Activated CD4-positive, CD25-positive, alpha-beta regulatory T cell treated with anti-CD3 and anti-CD28 coated beads, Interleukin-2, amount 50 U/mL, for 24 hours (primary cell): ENCODE data around the gene HIF3A.
"Not testable (repeated sequence)": the region's sequence is repeated elsewhere in the genome, so short reads cannot be mapped to it uniquely, and the experiment has no call there.

ENCODE experiments used
- ATAC-seq, 2 donors: fragments of 150-1000 bp; cut with Tn5 transposase; one replicate each; pipeline ENCODE4 v1.10.0; 2021; ENCODE audit warnings: mild to moderate bottlenecking in 1 of 2, moderate library complexity in 1 of 2

HIF3A gene

DNA sequence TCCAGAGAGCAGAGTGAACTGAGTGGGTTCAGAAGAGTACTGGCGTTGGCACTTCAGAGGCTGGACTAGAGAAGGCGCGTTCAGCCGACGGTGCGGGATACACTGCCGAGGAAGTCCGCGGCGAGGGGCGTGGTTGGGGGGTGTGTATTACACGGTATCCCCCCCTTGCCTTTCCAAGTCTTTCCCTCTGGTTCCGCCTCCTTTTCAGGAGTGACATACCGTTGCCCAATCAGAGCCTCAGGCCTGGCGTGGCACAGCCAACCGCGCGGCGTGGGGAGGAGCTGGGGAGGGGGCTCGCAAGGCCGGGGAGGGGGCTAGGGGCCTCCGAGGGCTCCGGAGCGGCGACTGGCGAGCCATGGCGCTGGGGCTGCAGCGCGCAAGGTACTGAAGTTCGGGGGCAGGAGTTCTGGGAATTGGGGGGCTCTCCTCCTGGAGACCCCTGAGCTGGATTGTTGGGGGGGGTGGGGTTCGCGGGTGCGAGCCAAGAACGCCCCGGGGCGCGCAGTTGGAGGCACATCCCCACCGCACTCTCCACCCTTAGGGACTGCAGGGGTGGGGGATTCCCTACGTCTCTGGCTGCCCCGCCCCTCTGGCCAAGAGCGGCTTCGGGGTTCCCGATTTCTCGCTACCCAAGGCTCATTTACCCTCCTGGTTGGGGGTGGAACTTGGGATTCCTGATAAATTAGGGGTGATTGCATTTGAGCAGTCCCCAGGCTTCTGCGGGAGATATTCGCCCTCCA, at the start of gene HIF3A:
Gene HIF3A, plus strand, starts transcription at position 321 of the 740 bp plus-strand sequence. Its CDS starts 35 bp downstream, at position 356.
- ATAC-seq = no peak

DNA sequence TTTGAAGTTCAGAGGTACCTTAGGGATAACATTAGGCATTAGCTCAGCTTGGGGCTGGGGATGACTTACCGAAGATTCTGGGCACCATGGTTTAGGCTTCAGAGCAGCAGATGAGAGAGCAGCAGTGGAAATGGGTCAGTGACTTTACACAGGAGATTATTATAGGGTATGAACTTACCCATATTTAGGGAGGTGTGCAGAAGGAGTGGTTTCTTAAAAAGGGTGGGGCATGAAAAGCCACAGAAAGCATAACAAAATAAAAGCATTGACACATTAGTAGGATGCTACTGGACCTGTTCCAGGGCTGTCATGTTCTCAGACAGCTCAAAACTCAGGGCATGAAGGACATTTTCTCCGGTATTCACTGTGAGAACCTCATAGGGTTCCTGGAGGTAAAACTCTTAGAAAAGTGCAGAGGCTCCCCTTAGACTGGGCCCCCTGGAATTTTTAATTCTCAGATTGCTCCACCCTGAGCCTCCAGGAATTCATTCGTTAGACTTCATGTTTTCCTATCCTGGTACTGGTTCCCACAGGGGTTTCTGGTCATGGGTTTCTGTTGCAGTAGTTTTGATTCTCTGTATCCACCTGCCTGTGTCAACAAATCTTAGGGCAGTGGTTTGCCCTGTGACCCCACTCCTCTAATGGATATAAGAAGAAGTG, 46.6 kb upstream of the HIF3A start:
- no peak for ATAC-seq

DNA sequence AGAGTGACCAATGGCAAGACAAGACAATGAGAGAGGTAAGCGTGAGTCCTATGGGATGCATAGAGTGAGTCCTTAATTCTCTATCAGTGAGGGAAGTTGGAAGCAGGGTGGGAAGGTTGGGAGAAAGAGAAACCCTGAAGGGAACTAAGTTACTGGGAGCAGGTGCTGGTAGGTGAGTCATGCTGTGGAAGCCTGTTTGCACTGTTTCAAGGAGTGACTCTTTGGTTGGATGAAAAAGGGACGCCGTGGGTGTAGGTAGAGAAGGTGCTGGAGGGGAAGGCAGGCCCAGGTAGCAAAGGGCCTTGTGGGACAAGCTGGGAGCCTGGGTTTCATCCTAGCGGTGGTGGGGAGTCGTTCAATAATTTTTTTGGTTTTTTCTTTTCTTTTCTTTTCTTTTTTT, 45.4 kb upstream of the HIF3A start:
- no peak for ATAC-seq

DNA sequence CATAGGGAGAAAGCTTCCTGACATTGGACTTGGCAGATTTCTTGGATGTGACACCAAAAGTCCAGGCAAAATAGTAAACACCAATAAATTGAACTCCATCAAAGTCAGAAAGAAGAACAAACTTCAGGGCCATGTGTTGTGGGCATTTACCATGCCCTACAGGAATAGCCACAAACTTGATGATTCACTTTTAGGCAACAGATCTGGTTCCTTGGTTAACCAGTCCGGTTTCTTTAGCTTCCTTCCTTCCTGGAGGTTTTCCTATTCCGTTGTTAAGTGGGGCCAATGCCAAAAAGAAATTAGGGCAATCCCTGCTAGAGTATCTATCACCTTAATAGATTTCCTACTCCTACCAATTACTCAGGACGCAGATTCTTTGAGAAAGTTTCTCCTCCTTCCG, 42.1 kb upstream of the HIF3A start:
- no peak for ATAC-seq

DNA sequence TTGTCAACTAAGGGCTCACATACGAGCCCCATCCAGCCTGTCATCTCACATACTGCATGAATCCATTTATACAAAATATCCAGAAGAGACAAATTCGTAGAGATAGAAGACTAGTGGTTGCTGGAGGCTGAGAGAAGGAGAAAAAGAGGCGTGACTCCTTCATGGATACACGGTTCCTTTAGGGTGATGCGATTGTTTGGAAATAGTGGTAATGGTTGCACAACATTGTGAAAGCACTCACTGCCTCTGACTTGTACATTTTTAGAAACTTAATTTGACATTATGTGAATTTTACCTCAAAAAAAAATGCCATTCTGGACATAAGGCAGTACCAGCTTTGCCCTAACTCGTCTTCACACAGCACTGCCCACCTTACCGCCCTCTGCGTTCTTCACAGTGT, 40.0 kb upstream of the HIF3A start:
- no peak for ATAC-seq

DNA sequence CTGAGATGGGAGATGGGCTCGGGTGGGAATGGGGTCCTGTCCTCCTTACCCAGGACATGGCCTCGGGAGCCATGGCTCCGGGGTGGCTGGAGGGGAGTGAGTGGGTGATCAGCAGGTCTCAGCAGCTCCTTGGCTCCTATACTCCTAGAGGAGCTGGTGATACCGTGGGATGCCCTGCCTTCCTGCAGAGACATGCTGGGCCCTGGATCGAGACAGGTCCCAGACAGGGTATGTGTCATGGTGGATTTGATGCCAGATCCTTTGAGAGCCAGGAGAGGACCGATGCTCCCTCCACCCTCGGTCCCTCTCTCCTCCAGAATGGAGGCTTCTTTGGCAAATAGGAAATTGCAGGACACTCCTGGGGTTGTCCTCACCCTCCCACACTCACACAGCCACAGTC, 35.3 kb upstream of the HIF3A start:
- ATAC-seq = not testable (repeated sequence)

DNA sequence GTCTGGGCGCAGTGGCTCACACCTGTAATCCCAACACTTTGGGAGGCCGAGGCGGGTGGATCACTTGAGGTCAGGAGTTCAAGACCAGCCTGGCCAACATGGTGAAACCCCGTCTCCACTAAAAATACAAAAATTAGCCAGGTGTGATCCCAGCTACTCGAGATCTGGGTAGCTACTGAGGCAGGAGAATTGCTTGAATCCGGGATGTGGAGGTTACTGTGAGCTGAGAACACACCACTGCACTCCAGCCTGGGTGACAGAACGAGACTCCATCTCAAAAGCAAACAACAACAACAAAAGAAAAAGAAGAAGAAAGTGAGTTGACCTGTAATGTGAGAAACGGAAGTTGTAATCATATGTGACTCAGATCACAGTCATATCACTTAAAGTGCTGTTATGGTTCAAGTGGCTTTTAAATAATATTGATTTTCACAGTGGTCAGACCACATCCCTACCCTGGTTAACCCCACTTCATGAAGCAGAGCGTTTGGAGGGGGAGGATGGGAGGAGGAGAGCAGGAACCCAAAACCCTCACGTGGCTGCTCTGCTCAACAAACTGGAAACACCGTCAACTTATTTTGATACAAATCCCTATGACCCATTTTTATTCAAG, 34.1 kb upstream of the HIF3A start:
- ATAC-seq = peak; percentile 89 to 95

DNA sequence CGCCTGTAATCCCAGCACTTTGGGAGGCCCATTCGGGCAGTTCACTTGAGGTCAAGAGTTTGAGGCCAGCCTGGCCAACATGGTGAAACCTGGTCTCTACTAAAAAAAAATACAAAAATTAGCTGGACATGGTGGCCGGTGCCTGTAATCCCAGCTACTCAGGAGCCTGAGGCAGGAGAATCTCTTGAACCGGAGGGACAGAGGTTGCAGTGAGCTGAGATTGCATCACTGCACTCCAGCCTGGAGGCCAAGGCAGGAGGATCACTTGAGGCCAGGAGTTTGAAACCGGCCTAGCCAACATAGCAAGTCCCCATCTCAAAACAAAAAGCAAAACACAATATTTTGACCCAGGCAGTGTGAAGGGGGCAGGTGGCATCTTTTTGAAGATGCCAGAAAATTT, 32.0 kb upstream of the HIF3A start:
- not testable (repeated sequence) for ATAC-seq

DNA sequence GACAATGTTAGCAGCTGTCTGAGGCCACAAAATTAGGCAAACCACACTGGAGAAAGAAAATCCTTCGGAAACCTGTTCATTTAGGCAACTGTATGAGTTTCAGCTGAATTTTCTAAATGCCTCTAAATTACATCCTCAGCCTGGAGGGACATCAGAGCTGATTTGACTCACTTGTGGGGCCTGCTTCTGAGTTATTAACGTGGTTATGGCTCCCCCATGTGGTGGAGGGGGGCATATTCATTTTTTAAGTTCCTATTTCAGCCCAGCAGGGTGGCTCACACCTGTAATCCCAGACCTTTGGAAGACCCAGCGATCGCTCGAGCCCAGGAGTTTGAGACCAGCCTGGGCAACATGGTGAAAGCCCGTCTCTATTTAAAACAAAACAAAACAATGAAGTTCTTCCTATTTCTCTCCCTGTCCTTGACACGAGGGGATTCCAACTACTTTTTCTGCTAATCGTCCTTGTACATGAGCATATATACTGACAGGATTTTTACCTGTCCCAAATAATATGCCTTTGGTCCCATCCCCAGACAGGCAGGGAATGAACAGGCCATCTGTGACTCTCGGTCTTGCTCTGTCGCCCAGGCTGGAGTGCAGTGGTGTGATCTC, 31.5 kb upstream of the HIF3A start:
- peak; percentile 65 to 68 for ATAC-seq

DNA sequence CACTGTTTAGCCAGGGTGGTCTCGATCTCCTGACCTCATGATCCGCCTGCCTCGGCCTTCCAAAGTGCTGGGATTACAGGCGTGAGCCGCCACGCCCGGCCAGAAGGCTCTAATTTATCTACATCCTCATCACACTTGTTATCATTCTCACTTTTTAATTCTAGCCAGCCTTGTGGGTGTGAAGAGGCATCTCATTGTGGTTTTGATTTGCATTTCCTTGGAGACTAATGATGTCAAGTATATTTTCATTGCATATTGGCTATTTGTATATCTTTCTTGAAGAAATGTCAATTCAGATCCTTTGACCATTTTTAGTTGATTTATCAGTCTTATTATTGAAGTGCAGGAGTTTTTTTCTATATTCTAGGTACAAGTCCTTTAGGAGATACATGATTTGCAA, 27.7 kb upstream of the HIF3A start:
- no peak for ATAC-seq

DNA sequence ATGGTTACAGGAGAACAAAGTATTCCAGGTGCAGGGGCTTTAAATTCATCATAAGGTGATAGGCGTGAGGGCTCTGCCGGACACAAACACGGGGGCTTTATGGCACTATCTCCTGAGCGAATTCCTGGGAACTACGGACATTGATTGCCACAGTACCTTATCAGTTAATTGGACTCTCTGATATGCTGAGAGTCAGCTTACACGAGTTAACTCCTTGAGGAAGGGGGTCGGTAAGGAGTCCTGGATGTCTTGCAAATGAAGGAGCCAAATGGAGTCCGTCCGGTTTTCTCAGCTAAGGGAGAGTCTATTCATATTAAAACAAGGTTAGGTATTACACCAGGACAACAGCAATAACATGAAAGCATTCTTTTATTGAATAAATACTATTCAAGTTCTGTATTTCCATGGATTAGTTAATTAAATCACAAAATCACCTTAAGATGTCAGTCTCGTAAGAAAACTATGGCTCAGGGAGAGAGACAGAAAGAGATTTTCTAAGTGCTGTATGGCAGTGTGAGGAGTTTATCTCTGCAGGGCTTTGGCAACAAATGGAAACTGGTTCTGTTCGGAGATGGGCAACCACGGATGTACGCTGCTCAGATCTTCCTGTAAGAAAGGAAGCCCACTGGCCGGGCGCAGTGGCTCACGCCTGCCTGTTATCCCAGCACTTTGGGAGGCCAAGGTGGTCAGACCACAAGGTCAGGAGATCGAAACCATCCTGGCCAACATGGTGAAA, 26.2 kb upstream of the HIF3A start:
- no peak for ATAC-seq

DNA sequence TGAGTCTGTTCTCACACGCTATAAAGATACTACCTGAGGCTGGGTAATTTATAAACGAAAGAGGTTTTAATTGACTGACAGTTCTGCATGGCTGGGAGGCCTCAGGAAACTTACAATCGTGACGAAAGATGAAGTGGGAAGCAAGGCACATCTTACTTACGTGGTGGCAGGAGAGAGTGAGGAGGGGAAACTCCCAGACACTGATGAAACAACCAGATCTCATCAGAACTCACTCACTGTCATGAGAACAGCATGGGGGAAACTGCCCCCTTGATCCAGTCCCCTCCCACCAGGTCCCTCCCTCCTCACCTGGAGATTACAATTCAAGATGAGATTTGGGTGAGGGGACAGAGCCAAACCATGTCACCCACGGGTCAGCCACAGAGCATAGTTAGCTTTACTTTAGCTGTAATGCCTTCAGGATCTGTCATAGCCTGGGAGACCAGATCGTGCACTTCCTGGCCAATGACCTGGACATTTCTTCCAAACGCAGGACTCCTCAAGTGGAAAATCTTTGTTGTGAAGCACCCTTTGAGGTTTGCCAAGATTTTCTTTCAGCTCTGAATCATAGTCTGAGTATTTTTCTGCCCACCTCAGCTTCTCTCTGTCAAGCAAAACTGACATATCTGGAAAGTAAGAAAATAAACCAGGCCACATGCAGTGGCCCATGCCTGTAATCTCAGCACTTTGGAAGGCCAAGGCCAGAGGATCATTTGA, 25.2 kb upstream of the HIF3A start:
- no peak for ATAC-seq

DNA sequence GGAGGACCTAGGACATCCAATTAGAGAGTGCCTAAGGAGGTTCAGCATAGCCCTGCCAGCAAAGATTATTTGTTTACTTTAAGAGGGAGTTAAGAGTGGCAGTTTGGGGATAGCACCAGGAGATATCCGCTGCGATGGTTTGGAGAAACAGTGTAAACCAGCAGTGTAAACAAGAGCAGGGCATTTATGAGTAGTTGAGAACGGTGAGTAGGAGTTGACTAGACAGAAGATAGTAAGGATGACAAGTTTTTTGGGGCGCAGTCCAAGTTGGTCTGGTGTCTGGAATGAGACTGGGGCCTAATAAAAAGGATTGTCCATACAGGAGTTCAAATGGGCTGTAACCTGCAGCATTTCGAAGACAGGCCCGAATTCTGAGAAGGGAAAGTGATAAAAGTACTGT, 22.9 kb upstream of the HIF3A start:
- not testable (repeated sequence) for ATAC-seq

DNA sequence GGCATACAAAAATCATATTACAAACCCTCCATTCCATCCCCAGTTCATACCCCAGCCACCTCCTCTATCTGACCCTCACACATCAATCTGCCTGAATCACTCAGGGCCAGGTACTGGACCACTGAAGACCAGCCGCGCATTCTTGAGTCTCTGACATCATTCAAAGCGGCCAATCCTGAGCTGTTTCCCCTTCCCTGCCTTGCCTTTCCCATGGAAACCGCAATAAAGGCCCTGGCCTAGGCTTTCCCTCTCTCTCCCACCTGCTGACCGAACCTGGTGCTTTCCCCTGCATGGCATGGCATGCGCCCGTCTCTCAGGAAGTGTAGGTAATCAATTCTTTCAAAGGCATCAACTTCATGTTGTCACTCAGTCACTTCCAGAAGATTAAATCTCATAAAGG, 17.7 kb upstream of the HIF3A start:
- no peak for ATAC-seq

DNA sequence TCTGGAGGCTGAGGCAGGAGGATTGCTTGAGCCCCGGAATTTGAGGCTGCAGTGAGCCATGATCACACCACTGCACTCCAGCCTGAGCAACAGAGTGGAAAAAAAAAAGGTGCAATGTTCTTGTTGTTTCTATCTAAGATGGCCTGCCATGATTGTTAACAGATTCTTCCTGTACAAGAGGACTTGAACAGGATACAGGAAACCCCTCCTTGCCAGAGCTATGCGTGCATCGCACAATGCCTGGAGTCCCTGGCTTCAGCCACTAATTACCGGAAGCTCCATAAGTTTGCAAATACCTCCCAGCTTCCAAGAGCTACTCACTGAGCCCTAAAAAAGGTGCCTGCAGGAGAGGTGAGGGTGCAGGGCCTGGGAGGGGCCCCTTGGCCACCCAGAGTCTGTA, 13.1 kb upstream of the HIF3A start:
- ATAC-seq = no peak

DNA sequence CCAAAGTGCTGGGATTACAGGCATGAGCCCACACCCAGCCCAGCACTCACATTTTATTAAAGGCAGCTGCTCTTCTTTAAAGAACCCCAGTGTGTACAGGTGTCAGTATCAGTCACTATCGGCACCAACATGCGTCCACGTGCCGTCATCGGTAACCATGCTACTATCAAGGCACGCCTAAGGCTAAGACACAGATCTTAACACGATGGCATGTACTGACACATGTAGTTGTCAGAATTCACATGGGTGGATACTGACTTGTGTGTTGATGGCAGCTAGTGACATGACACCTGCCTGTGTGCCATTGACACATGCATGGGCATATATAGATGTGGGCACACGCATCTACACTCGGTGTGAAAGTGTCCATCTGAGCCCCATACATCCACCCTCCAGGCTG, 12.2 kb upstream of the HIF3A start:
- ATAC-seq = no peak

DNA sequence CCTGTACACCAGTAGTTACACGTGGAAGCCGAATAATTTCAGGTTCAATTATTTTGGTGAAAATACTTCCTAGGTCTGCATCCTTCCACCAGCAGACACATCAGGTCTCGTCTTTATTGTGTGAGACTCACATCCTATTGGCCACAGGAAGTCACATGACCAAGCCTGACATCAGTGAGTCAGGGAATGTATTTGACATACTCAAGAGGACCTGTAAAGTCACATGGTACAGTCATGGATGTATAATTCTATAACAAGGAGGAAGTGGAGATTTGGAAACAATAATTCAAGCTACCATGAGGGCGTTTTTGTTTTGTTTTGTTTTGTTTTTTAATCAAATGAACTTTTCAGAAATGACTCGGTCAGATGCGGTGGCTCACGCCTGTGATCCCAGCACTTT, 9.3 kb upstream of the HIF3A start:
- ATAC-seq = no peak

DNA sequence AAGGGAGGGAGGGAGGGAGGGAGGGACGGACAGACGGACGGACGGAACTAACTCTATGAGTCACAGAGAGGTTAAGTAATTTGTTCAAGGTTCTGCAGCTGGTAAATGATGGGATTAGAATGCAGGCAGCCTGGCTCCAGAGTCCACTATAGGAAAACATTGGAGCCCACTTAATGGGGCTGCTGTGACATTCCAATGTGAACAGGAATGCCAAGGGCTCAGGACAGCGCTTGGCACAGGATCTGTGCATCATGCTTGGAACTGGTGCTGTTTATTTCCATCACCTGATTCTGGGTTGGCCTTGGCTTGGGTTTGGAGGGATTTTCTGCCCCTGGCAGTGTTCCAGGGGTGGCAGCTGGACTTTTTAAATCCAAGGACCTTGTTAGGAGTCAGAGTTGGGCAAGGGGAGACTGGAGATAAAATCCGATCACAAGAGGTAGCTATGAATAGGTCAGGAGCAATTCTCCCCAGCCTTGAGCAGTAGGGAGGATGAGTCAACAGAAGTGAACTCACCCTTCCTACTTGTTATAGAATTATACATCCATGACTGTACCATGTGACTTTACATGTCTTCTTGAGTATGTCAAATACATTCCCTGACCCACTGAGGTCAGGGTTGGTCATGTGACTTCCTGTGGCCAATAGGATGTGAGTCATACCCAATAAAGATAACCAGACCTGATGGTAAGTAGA, 7.8 kb upstream of the HIF3A start:
- ATAC-seq = no peak

DNA sequence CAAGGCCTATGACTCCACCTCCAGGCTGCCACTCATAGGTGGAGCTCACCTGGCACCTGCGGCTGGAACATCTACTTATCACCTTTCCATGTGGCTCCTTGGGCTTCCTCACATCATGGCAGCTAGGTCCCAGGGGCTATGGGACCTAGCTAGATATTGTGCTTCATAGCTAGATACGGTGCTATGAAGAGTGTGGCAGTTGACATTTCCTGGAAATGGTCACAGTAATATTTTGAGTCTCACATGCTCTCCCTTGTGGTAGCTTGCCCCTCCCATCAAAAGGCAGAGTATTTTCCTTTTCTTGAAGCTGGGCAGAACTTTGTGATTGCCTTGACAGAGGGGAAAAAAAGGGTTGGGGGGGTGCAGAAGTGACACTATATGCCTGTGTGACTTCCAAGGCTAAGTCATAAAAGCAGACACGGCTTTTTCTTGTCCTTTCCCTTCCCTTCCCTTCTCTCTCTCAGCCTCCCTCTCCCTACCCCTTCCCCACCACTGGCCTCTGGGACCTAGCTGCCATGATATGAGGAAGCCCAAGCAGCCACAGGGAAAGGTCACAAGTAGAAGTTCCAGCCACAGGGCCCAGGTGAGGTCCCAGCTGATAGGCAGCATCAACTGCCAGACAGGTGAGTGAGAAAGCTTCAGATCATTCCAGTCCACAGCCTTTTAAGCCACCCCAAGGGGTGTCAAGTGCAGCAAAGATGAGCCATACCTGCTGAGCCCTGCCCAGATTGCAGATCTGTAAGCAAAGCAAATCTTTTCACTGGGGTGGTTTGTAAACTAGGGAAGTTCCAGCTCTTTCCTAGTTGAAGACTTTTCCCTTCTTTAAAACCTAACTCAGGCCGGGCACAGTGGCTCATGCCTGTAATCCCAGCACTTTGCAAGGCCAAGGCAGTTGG, 6.9 kb upstream of the HIF3A start:
- no peak for ATAC-seq

DNA sequence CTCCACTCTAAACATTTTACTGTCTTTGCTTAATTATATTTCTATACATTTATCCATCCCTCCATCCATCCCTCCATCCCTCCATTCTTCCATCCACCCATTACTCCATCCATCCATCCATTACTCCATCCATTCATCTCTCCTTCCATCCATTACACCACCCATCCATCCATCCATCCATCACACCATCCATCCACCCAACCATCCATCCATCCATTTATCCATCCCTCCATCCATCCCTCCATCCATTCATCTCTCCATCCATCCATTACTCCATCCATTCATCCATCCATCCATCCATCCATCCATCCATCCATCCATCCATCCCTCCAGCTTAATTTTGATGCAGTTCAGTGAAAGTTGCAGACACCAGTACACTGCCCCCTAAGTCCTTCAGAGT, 5.0 kb upstream of the HIF3A start:
- ATAC-seq = no peak

DNA sequence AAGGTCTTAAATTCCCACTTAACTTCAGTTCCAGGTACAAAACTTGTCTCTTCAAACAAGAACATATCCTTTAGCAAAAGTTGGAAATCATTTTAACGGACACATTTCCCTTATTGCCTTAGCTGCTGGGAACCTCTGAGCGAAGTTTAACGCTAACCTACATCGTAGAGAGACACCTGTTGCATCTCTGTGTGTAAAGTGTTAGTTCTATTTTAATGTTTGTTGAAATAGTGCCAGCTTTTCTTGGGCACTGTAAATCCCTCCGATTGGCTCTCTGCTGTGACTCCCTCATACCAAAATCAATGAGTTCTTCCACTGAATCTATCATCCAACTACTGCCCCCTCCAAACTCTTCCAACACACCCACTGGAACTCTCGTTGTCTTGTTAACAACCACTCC, 2.3 kb upstream of the HIF3A start:
- ATAC-seq = no peak
